HEK293 (cell line): ENCODE measurements around the gene RPL36AL.
A peak's percentile ranks its signal among the peaks of the same experiment; 100 is the strongest.

Experiments used
- KLF16 ChIP-seq: fragments of 450-650 bp; formaldehyde crosslinking; IDR thresholded peaks from 2 replicates; pipeline ENCODE4 v1.5.1; 2017; ENCODE audit warnings: missing biosample characterization, missing genetic modification characterization
- KLF17 ChIP-seq: fragments of 450-650 bp; formaldehyde crosslinking; IDR thresholded peaks from 2 replicates; pipeline ENCODE4 v1.5.1; 2016; ENCODE audit warnings: missing biosample characterization, missing genetic modification characterization
- MEIS1 ChIP-seq: sonication (generic); formaldehyde crosslinking; IDR thresholded peaks from 2 replicates; pipeline ENCODE4 v1.8.1; 2022; ENCODE audit warnings: missing genetic modification reagents, mild to moderate bottlenecking, borderline replicate concordance
- RBAK ChIP-seq: fragments of 450-650 bp; formaldehyde crosslinking; IDR thresholded peaks from 2 replicates; pipeline ENCODE4 v1.5.1; 2016; ENCODE audit warnings: missing biosample characterization, missing genetic modification characterization
- SETDB1 ChIP-seq: IDR thresholded peaks from one replicate; pipeline ENCODE4 v1.6.1; 2017; ENCODE audit warnings: mild to moderate bottlenecking, low read length, moderate library complexity, mixed read lengths; ENCODE audit not compliant: insufficient read length
- TSHZ1 ChIP-seq: fragments of 450-650 bp; formaldehyde crosslinking; IDR thresholded peaks from 2 replicates; pipeline ENCODE4 v1.5.1; 2016; ENCODE audit warnings: missing biosample characterization, missing genetic modification characterization, borderline replicate concordance
- ZIC2 ChIP-seq: fragments of 450-650 bp; formaldehyde crosslinking; IDR thresholded peaks from 2 replicates; pipeline ENCODE4 v1.5.1; 2016; ENCODE audit warnings: missing biosample characterization, missing genetic modification characterization
- ZNF146 ChIP-seq: fragments of 450-650 bp; formaldehyde crosslinking; IDR thresholded peaks from 2 replicates; pipeline ENCODE4 v1.5.1; 2016; ENCODE audit warnings: missing biosample characterization, missing genetic modification characterization
- ZNF148 ChIP-seq: fragments of 450-650 bp; formaldehyde crosslinking; IDR thresholded peaks from 2 replicates; pipeline ENCODE4 v1.5.0; 2017; ENCODE audit warnings: missing biosample characterization, missing genetic modification characterization, borderline replicate concordance
- ZNF16 ChIP-seq: fragments of 450-650 bp; formaldehyde crosslinking; IDR thresholded peaks from 2 replicates; pipeline ENCODE4 v1.5.1; 2016; ENCODE audit warnings: low read depth, missing biosample characterization, missing genetic modification characterization
- ZNF18 ChIP-seq: fragments of 450-650 bp; formaldehyde crosslinking; IDR thresholded peaks from 2 replicates; pipeline ENCODE4 v1.5.1; 2016; ENCODE audit warnings: missing biosample characterization, missing genetic modification characterization
- ZNF658 ChIP-seq: fragments of 450-650 bp; formaldehyde crosslinking; IDR thresholded peaks from 2 replicates; pipeline ENCODE4; 2016; ENCODE audit warnings: missing biosample characterization, missing genetic modification characterization
- ZNF660 ChIP-seq: fragments of 450-650 bp; IDR thresholded peaks from 2 replicates; pipeline ENCODE4 v1.5.1; 2018; ENCODE audit warnings: missing biosample characterization, mild to moderate bottlenecking, missing genetic modification characterization
- ZNF707 ChIP-seq: fragments of 450-650 bp; formaldehyde crosslinking; IDR thresholded peaks from 2 replicates; pipeline ENCODE4 v1.5.1; 2016; ENCODE audit warnings: missing biosample characterization, missing genetic modification characterization
- ZNF792 ChIP-seq: fragments of 450-650 bp; formaldehyde crosslinking; IDR thresholded peaks from 2 replicates; pipeline ENCODE4 v1.5.1; 2016; ENCODE audit warnings: missing biosample characterization, missing genetic modification characterization
- ZSCAN5A ChIP-seq: fragments of 450-650 bp; formaldehyde crosslinking; IDR thresholded peaks from 2 replicates; pipeline ENCODE4 v1.5.1; 2016; ENCODE audit warnings: missing biosample characterization, missing genetic modification characterization

RPL36AL gene

GRCh38 chr14:49633640-49634546 is 13.5 kb upstream of the RPL36AL start (continued):
- TF ChIP-seq ZSCAN5A (tag by site-specific recombination) (peak; percentile 68; the same call in 1 of the 2 replicates), RBAK (tag by site-specific recombination) (no peak), ZNF16 (tag by site-specific recombination) (no peak), ZNF148 (tag by site-specific recombination) (no peak), TSHZ1 (tag by site-specific recombination) (no peak), ZNF18 (tag by site-specific recombination) (no peak), ZNF658 (no peak), KLF16 (tag by site-specific recombination) (no peak; the same call in 1 of the 2 replicates), ZNF660 (0 out of 2 replicates have a peak, but pooled peaks have one; percentile 64), ZIC2 (peak; percentile 27; the same call in 1 of the 2 replicates), SETDB1 (no peak), ZNF707 (tag by site-specific recombination) (no peak), ZNF792 (tag by site-specific recombination) (no peak), ZNF146 (tag by site-specific recombination) (no peak), KLF17 (tag by site-specific recombination) (peak; percentile 57; the same call in 1 of the 2 replicates), MEIS1 (CRISPR knock-in tag) (no peak)
- TF ChIP-seq, all 188 proteins: peak for 64
